COLO829 (cell line): ENCODE data around the gene SLX4IP.
"Not testable (repeated sequence)": the region's sequence is repeated elsewhere in the genome, so short reads cannot be mapped to it uniquely, and the experiment has no call there.

ENCODE experiments used
- DNase-seq: peaks from one replicate; pipeline ENCODE4 v3.0.0; 2012; ENCODE audit warnings: low spot score

The SLX4IP gene

DNA sequence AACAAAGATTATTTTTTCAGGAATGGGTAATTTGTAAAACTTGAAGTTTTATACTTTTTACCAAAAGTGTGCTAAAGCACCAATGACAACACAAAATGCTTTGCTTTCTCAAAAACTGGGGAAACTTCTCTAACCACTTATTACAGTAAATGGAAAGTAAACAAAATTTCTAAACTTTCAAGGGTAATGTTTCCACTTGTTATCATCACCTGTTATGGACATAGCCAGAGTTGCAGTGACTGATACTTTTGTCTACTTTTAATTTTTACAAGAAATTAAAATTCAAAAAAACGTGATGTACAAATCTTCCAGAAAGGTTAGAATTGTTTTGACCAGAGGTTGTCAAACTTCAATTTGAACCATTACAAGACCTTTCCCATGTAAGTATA lies 138.8 kb downstream of the SLX4IP start:
- no peak for DNase-seq

DNA sequence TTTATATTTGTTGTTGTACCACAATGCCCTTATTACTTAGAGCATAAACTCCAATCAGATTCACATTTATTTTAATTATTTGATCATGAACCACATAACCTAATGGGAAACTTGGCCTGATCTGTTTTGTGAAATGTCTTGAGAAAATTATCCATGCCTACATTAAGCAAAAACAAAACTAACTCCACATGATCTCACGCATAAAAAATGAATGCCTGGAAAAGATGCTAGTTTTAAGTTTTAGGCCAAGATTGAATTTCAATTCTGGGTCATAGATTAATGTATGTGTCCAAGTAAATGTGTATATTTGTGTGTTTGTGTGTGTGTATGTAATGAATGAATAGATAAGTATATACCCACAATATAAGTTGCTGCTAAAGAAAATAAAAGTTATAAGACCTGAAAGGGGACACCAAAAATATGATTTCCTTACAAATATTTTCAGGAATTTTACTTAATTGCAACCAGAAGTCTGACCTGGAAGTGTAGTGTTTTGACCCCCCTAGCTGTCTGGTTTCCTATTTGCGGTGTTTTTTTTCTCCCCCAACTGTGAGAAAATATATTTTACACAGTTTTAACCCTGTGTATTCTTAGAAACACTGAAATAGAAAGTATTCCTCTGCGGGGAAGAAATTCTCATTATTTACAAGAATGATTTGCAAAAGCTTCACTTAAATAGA lies 141.4 kb downstream of the SLX4IP start:
- no peak for DNase-seq

DNA sequence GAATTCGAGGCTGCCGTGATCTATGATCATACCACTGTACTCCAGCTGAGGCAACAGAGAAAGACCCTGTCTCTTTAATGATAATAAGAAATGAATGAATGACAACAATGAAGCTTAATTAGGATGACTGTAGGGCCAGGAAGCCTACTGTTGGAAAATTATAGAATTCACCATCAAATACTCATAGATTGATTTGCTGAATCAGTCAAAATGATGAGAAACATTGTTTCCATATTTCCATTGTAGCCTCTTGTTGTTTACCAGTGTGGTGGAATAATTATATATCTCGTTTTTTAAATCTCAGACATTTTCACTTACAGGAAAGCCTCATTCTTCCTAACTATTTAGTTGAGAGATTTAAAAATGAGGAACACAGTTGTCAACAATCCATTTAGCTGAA lies 142.5 kb downstream of the SLX4IP start:
- no peak for DNase-seq

DNA sequence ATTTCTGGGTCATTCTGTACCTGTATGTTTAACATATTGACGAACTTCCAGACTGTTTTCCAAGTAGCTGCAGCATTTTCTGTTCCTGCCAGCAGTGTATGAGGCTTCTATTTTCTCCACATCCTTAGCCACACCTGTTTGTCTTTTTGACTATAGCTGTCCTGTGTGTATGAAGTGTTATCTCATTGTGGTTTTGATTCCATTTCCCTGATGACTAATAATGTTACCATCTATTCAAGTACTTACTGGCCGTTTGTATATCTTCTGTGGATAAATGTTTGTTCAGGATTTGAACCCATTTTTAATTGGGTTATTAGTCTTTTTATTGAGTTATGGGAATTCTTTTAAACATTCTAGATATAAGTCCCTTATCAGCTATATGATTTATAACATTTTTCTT lies 143.5 kb downstream of the SLX4IP start:
- no peak for DNase-seq

DNA sequence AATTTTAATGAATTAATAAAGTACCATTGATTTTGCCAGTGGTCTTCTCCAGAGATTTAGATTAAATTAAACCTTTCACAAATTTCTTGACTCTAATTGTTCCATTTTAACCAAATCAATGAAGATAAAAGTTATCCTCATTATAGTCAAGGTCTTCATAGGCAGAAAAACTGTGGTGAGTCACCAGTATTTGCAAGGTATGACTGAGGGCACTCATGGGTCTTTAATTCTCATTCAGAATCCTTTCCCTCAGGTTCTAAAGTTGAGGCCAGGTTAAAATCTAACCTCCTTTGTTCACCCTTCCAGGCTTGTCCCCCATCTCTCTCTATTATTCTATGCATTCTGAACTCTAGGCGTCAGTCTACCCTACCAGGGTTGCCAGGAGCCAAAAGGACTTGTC lies 144.8 kb downstream of the SLX4IP start:
- no peak for DNase-seq

DNA sequence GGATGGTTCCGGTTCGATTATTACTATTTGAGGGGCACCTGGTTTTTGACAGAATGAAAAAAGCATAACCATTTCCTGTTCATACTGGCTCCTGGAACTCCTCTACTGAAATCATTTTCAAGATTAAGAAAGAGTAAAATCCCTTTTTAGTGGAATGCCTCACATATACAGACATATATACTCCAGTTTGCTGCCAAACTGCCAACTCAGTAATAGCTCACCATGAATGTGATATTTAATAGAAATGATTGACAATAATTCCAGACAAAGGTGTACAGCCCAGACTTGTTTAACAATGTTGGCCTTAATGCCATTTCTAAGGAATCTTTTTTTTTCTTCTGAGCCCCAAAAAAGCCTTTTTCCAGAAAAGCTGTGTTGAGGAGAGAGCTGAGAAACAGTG lies 145.6 kb downstream of the SLX4IP start:
- DNase-seq: no peak

DNA sequence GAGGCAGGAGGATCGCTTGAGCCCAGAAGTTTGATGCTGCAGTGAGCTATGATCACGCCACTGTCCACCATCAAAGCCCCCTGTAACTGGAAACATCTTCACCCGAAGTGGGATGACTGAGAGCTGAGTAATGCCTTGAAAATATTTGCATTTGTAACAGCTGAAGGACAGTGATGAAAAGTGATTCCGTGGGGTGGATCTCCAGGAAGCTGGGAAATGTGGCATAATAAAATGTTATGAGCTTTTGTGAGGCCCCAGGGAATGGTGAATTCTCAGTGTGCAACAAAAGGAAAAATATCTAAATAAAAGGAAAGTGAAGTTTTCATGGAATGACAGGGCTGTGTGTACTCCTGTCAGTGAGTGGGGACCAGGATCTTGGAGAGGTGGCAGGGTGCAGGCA lies 146.7 kb downstream of the SLX4IP start:
- no peak for DNase-seq

DNA sequence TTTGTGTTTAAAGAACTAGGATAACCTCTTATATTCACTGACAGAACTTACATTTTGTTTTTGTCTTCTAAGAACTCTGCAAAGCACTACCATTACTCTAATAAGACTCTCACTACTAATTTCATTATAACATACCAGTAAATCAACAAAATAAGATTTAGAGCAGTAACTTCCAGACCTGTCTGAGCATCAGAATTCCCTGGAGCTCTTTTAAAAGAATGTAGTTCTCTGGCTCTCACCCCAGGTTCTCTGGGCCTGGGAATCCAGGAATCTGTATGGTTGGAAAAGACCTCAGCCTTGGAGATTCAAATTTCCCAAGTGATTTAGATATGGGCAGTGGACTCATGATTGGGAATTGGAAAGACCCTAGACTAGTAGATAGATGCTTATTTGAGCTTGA lies 149.3 kb downstream of the SLX4IP start:
- DNase-seq: no peak

DNA sequence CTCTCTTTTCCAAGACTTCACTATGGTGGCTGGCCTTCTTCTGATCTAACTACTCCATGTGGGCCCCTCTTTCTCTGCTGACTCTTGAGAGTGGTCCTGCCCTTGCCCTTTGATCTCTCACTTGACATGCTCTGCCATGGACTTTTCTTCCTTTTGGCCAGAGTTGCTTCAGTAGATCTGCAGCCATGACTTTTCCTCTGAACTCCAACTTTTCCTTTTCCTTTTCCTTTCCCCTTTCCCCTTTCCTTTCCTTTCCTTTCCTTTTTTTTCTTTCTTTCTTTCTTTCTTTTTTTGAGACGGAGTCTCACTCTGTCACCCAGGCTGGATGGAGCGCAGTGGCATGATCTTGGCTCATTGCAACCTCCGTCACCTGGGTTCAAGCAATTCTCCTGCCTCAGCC lies 150.2 kb downstream of the SLX4IP start:
- DNase-seq: no peak

DNA sequence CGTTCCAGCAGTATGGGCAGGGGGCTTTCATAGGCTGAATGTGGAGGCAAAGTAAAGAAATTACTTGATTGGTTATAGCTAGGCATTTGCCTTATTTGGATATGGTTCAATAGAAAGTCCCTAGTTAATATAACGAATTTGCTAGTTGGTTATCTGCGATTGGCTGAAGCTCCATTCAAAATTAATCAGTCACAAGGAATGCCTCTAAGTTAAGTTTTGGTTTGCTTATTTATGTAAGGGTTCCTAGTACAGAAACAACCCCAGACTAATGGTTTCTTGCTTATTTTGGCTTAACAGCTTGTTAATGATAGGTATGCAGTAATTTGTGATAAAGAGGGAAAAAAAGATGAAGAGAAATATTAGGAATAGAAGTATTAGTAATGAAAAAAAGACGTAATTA lies 151.2 kb downstream of the SLX4IP start:
- no peak for DNase-seq

DNA sequence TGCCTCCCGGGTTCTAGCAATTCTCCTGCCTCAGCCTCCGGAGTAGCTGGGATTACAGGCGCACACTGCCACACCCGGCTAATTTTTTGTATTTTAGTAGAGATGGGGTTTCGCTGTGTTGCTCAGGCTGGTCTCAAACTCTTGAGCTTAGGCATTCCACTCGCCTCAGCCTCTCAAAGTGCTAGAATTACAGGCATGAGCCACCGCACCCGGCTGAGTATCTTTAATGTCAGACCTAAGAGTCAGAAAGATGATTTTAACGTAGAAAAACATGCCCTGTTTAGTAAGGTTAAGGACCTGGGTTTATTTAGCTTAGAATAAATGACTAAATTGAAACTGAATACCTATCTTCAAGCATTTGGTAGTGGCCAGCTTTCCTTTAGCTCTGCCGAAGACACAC lies 155.3 kb downstream of the SLX4IP start:
- DNase-seq: not testable (repeated sequence)

DNA sequence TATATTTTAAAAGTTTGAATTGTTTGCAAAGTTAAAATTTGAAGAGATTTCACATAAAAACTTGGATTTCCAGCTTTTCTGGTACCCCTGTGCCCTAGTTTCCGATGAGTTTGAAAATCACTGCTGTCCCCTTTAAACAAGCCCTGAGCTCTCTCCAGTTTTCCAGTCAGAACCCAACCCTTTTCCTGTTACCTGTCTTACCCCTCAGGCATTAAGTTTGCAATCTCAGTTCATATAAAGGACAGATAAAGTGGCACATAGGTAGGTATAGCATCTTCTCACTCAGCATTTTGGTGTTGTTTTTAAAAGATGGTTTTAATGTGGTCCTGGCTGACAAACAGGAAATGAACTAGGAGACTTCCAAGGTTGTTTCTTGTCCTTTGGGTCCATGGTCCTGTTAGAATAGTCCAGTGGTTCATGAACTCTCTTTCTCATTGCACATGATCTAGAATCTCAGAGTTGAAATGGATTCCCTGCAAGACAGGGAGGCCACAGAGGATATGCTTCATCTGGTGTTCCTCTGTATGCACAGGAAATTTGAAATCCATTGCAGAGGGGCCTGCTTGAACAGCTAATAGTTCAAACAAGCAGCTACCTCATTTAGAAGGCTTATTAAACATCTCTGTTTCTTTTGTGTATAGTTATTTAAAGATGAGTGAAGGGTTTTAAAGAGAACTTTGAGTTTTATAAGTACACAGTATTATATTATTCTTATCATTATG lies 156.0 kb downstream of the SLX4IP start:
- no peak for DNase-seq

DNA sequence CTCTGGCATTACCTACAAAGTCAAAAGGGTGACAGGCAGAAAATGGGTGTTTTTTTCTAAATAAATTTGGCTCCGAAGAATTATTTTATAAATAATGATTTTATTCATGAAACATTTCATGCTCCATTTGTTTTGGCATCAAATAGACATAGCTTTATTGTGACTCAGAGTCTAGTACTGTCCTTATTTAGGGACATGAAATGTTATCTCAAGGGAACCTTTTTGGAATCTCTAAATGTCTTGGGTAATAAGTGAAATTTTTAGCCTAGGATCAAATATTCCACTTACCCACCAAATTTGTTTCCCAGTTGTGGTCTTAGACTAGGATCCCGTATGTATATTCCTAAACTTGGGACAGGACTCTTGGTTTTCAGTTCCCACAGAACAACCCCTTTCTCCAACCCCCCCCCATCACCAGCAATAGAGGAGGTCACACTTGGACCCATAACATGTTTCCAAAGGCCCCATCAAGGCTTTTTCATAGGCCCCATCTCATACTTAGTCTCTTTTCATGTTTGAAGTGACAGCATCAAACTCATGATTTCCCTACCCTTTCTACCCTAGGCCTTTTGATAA lies 156.9 kb downstream of the SLX4IP start:
- DNase-seq: no peak

DNA sequence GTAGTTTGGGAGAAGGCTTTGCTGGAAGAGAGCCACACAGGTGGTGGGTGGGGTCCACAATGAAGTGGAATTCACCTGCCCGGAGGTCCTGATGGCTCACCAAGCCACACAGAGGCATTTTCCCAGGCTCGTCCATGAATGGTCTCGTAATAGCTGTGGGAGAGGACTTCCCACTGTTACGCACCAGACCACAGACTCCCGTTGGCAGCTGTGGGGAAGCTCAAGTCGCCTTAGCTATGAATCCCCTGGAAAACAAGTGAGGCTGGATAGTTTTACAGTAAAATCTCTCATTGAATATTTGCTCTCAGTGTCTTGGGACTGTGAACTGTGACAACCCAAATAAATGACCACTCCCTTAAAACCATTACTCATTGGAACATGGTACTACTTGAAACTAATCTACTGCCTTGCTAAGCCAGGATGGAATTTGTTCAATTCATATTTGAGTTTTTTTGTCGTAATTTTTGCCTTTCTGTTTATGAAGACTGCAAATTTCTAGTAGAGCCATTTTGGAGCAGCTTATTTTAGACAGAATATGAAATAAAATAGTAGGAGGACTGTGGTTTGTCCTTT lies 159.3 kb downstream of the SLX4IP start:
- DNase-seq: no peak

DNA sequence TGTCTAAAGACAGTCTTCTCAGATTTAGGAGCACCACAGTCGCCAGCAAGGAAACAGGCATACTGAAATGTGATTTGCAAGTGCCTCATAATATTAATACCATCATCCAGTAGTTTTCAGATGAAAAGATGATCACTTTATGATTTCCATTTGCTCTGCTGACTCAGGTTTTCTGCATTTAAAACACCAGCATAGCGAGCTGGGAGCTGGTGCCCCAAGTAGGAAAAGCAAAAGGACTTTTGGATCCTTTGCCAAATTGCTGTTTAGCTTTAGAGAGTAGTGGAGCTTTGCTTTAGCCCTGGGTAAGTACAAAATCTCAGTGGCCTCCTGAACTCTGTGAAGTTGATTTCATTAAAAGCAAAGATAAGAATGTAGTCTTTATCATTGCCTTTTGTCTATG lies 160.2 kb downstream of the SLX4IP start:
- no peak for DNase-seq

DNA sequence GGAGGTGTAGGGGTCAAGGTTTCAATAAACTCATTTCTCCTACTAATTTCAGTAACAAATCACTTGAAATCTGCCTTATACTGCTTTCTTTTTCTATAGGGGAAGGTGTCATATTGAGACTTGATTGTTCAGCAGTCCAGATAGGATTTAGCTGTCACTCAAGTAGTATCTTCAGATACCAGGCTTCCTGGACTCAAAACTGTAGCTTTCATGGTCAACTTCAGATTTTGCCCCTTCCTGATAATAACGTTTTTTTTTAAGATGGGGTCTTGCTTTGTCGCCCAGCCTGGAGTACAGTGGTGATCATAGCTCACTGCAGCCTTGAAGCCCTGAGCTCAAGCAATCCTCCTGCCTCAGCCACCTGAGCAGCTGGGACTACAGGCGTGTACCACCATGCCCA lies 160.9 kb downstream of the SLX4IP start:
- DNase-seq: no peak

DNA sequence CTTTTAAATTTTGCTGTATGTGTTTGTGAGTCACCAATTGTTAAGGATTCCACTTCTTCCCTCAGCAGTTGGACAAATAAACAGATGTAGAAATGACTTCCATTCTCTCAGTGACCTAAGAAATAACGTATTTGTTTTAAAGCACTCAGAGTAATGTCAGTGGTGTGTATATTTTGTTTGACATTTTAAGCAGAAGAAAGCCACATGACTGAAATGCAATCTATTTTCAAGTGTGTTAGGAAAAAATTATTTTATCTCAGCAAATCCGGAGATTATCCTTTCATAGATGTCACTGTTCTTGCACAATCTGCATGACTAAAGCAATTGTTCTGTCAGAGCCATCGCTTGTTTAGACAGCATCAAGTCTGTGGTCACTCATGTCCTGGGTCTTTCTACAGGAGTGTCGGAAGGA lies 161.6 kb downstream of the SLX4IP start:
- DNase-seq: peak; percentile 70

DNA sequence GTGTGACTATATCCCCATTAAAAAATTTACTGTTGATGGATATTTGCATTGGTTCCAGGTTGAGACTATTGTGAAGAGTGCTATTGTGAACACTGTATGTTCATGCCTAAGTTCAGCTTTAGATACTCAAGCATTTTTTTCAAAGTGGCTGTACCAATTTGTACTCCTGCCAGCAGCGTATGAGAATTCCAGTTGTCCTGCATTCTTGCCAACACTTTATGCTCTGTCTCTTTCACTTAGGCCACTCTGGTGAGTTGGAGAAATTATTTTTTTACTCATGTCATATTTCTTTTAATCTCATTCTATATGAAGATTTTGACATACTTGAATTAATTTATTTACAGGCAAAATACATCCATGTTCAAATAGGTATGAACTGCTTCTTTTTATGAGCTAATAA lies 162.5 kb downstream of the SLX4IP start:
- no peak for DNase-seq

DNA sequence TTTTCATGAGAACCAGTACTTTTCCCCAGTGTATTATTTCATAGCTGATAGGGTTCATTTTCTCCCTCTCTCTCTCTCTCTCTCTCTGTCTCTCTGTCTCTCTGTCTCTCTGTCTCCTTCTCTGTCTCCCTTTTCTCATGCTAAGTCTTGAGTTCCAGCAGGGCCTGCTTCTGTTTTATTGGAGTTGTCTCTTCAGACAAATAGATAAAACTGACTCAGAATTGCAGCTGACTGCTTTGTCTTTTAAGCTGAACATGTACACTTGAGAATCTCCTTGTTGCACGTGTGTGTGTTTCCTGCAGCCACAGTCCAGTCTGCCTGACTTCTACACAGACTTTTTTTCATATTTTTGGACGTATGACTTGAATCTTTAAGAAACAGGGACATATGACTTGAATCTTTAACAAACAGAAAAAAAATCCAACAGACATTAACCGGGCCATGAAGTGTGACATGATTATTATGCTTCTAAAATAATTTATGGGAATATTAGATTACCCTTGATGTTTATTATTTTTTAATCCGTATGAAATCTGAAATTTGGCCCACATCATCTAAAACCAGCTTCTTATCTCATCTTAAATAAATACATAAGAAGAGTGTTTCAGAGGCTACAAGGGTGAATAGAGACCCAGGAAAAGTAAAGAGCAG lies 167.2 kb downstream of the SLX4IP start:
- no peak for DNase-seq

DNA sequence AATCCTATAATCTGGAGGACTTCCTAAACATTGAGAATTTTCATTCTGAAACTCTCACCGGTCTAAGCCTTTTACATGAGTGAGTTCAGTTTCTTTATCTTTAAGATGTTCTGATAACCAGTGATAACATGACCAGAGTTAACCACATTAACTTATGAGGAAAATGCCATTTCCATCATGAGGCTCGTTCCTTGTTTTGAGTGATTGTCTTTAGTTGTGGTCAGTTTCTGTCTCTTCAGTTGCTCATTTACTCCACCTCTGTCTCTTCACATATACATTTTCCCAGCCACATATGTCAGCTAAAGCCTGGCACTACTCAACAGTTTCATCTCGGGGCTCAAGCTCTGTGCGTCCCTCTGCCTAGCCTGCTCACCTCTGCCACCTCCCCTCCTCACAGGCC lies 168.3 kb downstream of the SLX4IP start:
- no peak for DNase-seq

DNA sequence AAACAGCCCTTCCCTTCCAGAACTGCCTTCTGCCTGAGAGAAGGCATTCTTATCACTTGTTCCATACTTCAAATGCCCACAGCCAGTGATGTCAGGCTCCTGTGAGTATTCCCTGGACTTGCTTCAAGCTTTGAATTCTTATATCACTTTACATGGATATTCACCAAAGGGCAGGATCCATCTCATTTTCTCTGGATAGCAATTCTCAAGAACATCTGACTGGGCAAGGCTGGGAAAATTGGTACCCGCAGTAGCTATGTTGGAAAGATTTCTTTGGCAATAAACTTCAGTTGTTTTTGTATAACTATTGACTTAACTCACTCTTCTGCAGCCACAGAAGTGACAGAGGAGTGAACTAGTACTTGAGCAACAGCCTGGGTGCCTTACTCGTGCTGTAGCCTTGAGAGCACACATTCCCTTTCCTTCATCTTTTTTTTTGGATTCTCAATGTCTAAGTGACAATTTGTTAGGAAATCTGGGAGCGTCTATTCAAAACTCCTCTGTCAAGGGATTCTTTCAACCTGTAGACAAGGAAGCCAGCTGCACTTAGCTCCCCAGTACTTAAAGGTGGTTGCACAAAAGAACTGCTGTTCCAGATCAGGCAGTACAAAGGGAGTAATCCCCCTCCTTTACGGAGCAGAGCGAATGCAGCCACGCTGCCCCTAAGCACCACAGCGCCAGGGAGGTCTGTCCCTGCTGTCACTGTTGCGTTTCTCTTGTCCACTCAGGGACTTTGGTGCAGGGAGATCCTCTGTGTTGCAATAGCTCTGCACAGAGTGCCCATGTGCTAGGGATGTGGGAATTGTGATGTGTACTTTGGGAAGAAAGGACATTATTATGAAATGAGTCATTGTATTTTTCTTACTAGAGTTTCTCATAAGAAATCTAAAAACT lies 169.1 kb downstream of the SLX4IP start:
- peak; percentile 81 for DNase-seq
